MM.1S (cell line): ENCODE data around the gene CAMLG.

ENCODE experiments used
- DNase-seq: peaks from one replicate; pipeline ENCODE4 v3.0.0-alpha.2; 2015
- H2AFZ ChIP-seq: fragments of 300-600 bp; sonication (generic); 2 replicates; pipeline ENCODE4 v1.6.0; 2016; ENCODE audit warnings: antibody characterized with exemption, low read length
- H3F3A ChIP-seq: fragments of 300-600 bp; sonication (generic); 2 replicates; pipeline ENCODE4 v1.6.1; 2016; ENCODE audit warnings: mild to moderate bottlenecking, antibody characterized with exemption, low read length, moderate library complexity, mixed read lengths; ENCODE audit not compliant: insufficient read depth
- H3K27ac ChIP-seq: fragments of 300-600 bp; sonication (generic); 2 replicates; pipeline ENCODE4 v1.5.1; 2016; ENCODE audit warnings: mild to moderate bottlenecking, low read length
- H3K27me3 ChIP-seq: fragments of 300-600 bp; sonication (generic); replicated peaks from 2 replicates; pipeline ENCODE4 v1.6.0; 2016; ENCODE audit warnings: low read length; ENCODE audit not compliant: insufficient read depth
- H3K36me3 ChIP-seq: fragments of 300-600 bp; sonication (generic); replicated peaks from 2 replicates; pipeline ENCODE4 v1.6.1; 2016; ENCODE audit warnings: mild to moderate bottlenecking, low read length, mixed read lengths; ENCODE audit not compliant: insufficient read depth
- H3K4me1 ChIP-seq: fragments of 300-600 bp; sonication (generic); 2 replicates; pipeline ENCODE4 v1.6.1; 2016; ENCODE audit warnings: low read length, mixed read lengths
- H3K4me2 ChIP-seq: fragments of 300-600 bp; sonication (generic); 2 replicates; pipeline ENCODE4 v1.6.0; 2016; ENCODE audit warnings: low read depth, low read length
- H3K4me3 ChIP-seq: fragments of 300-600 bp; sonication (generic); 2 replicates; pipeline ENCODE4 v1.5.1; 2016; ENCODE audit warnings: low read length, mixed read lengths
- H3K79me2 ChIP-seq: fragments of 300-600 bp; sonication (generic); 2 replicates; pipeline ENCODE4 v1.6.1; 2016; ENCODE audit warnings: mixed run types, low read length, mixed read lengths
- H3K9ac ChIP-seq: fragments of 300-600 bp; sonication (generic); 2 replicates; pipeline ENCODE4 v1.6.1; 2016; ENCODE audit warnings: low read length, mixed read lengths
- H3K9me2 ChIP-seq: fragments of 300-600 bp; sonication (generic); replicated peaks from 2 replicates; pipeline ENCODE4 v1.6.1; 2016; ENCODE audit warnings: mild to moderate bottlenecking, low read length, mixed read lengths; ENCODE audit not compliant: insufficient read depth
- H3K9me3 ChIP-seq: fragments of 300-600 bp; sonication (generic); replicated peaks from 2 replicates; pipeline ENCODE4 v1.6.1; 2016; ENCODE audit warnings: mild to moderate bottlenecking, low read length, mixed read lengths; ENCODE audit not compliant: insufficient read depth
- H4K20me1 ChIP-seq: fragments of 300-600 bp; sonication (generic); 2 replicates; pipeline ENCODE4 v1.6.1; 2016; ENCODE audit warnings: mild to moderate bottlenecking, low read length, moderate library complexity, mixed read lengths; ENCODE audit not compliant: insufficient read depth
- CTCF ChIP-seq: fragments of 300-600 bp; sonication (generic); IDR thresholded peaks from 2 replicates; pipeline ENCODE4 v1.5.1; 2016; ENCODE audit warnings: antibody characterized with exemption, low read length, mixed read lengths
- EZH2 ChIP-seq: fragments of 300-600 bp; sonication (generic); optimal IDR thresholded peaks from 2 replicates; pipeline ENCODE3; 2017; ENCODE audit warnings: low read depth, mild to moderate bottlenecking, antibody characterized with exemption, low read length, mixed read lengths
- EZH2phosphoT487 ChIP-seq: fragments of 300-600 bp; sonication (generic); IDR thresholded peaks from 2 replicates; pipeline ENCODE4 v1.6.1; 2018; ENCODE audit warnings: antibody characterized with exemption, low read length

The CAMLG gene

GRCh38 chr5:134732819-134733218 is 5.5 kb upstream of the CAMLG start:
- H4K20me1 ChIP-seq: no peaks in the 10 kb centered on the region
- TF ChIP-seq EZH2phosphoT487 (no peak), EZH2 (no peak), CTCF (no peak)
- no peak overlapping the region for H3K9ac ChIP-seq
- no peaks in the 10 kb centered on the region for H3K36me3 ChIP-seq
- no peak for DNase-seq
- H2AFZ ChIP-seq: no peak overlapping the region
- no peaks in the 10 kb centered on the region for H3K9me2 ChIP-seq
- no peaks in the 10 kb centered on the region for H3K27me3 ChIP-seq
- peaks cover 5% of the 10 kb centered on the region; the same call in 1 of the 2 replicates for H3F3A ChIP-seq
- no peak overlapping the region for H3K4me2 ChIP-seq
- no peaks in the 10 kb centered on the region for H3K79me2 ChIP-seq
- H3K9me3 ChIP-seq: no peaks in the 10 kb centered on the region
- no peak overlapping the region for H3K4me3 ChIP-seq
- no peak overlapping the region for H3K27ac ChIP-seq
- peaks cover 11% of the 10 kb centered on the region; the same call in 1 of the 2 replicates for H3K4me1 ChIP-seq

GRCh38 chr5:134735243-134735642 is 3.1 kb upstream of the CAMLG start:
- Histone ChIP-seq H4K20me1 (no peaks in the 10 kb centered on the region), H3K9me3 (no peaks in the 10 kb centered on the region), H3F3A (peaks cover 10% of the 10 kb centered on the region; the same call in 1 of the 2 replicates), H3K4me3 (no peak overlapping the region), H3K9ac (no peak overlapping the region), H3K4me2 (no peak overlapping the region), H3K9me2 (no peaks in the 10 kb centered on the region), H3K4me1 (peaks cover 18% of the 10 kb centered on the region; the same call in 1 of the 2 replicates), H3K36me3 (no peaks in the 10 kb centered on the region), H2AFZ (no peak overlapping the region), H3K27me3 (no peaks in the 10 kb centered on the region), H3K27ac (no peak overlapping the region), H3K79me2 (peaks cover 19% of the 10 kb centered on the region)
- no peak for DNase-seq
- TF ChIP-seq EZH2 (no peak), CTCF (no peak), EZH2phosphoT487 (no peak)

GRCh38 chr5:134736173-134736812 is 2.1 kb upstream of the CAMLG start:
- TF ChIP-seq EZH2 (no peak), CTCF (no peak), EZH2phosphoT487 (no peak)
- no peaks in the 10 kb centered on the region for H3K36me3 ChIP-seq
- DNase-seq: no peak
- no peak overlapping the region for H3K4me2 ChIP-seq
- peaks cover 10% of the 10 kb centered on the region; the same call in 1 of the 2 replicates for H3F3A ChIP-seq
- H2AFZ ChIP-seq: no peak overlapping the region
- peaks cover 29% of the 10 kb centered on the region for H3K79me2 ChIP-seq
- no peak overlapping the region for H3K9ac ChIP-seq
- no peaks in the 10 kb centered on the region for H3K9me3 ChIP-seq
- H3K9me2 ChIP-seq: no peaks in the 10 kb centered on the region
- no peaks in the 10 kb centered on the region for H4K20me1 ChIP-seq
- H3K4me1 ChIP-seq: peaks cover 18% of the 10 kb centered on the region; the same call in 1 of the 2 replicates
- no peak overlapping the region for H3K27ac ChIP-seq
- H3K27me3 ChIP-seq: no peaks in the 10 kb centered on the region
- H3K4me3 ChIP-seq: no peak overlapping the region
